GM19397 (cell line): ENCODE measurements around the gene CENPW.

ENCODE experiments used
- ATAC-seq: cut with Tn5 transposase; IDR thresholded peaks from one replicate; pipeline ENCODE4 v1.9.1; 2021; ENCODE audit warnings: mild to moderate bottlenecking, moderate library complexity; ENCODE audit not compliant: unreplicated experiment

CENPW gene

DNA sequence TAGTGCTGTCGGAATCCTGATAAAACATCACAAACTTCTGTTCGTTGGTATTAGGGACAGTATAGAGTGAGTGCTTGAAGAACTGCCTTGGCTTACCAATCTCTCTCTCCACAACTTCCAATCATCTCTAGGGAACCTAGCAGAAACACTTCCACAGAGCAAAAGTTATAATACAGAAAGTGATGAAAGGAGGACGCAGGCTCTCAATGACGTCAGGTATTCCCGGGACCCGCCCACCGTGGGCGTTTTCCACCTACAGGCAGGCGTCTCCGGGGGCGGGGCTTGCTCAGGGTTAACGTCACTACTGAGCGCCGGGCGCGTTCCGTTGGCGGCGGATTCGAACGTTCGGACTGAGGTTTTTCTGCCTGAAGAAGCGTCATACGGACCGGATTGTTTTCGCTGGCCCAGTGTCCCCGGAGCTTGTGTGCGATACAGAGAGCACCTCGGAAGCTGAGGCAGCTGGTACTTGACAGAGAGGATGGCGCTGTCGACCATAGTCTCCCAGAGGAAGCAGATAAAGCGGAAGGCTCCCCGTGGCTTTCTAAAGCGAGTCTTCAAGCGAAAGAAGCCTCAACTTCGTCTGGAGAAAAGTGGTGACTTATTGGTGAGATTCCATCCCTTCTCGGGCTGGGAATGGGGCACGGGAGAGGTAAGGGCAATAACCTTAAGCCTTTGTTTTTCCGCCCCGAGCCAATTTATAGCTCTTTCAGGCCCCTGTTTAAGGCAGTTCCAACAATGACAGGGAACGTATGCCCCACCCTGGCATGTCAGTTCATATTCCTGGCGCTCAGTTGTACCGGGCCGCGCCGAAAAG, at the start of gene CENPW:
Gene CENPW (plus strand): TSS at position 320 of the 814 bp plus-strand sequence. CDS start 159 bp downstream, at position 479.
- ATAC-seq, result peak; percentile 96

GRCh38 chr6:126293891-126294524, 45.9 kb upstream of the CENPW start:
- ATAC-seq, result no peak

DNA sequence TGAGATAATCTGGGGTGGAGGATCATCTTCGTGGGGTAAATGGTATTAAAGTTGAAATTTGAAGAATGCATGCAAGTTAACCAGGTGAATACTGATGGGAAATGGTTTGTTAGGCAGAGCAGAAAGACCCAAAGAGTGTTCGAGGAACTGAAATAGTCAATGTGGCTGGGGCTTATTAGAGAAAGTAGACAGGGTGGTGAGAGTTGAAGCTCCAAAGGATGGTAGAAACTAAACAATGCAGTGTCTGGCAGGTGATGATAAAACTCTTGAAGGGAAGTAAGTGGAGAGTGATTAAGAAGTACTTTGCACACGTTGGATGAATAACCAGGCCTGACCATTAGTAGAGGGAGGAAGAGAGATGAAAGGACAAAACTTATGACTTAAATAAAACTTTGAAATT, 39.8 kb upstream of the CENPW start:
- ATAC-seq, result no peak

DNA sequence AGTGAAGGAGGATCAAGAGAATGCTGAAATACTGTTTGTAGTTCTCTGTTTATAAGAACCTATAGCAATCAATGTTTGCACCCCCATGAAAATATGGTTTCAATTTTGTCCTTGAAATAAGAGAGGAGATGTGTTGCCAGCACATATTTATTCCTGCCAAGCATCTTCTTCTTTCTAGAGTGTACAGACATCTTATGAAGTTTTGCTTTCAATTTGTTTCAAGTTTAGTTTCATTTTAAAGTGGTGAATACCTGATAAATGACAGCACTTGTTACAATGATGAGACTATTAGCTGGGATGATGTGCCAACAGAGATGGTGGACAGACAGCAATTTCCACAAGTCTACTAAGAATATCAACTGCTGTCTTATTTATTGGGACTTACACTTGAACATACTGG, 39.2 kb upstream of the CENPW start:
- ATAC-seq, result no peak

DNA sequence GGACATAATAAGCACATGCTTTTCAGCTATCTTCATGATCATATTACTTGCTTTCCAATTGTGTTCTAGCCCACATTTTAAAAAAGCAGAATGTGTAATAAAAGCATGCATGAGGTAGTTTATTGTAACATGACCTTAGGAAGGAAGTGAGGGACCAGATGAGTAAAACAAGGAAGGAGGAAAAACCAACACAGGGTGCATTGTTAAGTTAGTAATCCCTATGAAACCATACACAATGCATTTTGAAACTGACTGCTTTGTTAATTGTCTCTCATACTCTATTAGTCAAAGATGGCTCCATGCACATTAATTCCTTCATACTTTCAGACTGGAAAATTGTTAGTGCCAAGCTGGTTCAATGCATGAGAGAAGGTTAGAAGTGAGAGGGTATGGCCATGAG, 37.7 kb upstream of the CENPW start:
- ATAC-seq, result no peak

GRCh38 chr6:126307849-126308248, 32.1 kb upstream of the CENPW start:
- no peak for ATAC-seq

- no peak for ATAC-seq
Measured at GRCh38 chr6:126308362-126308761, 31.6 kb upstream of the CENPW start.

DNA sequence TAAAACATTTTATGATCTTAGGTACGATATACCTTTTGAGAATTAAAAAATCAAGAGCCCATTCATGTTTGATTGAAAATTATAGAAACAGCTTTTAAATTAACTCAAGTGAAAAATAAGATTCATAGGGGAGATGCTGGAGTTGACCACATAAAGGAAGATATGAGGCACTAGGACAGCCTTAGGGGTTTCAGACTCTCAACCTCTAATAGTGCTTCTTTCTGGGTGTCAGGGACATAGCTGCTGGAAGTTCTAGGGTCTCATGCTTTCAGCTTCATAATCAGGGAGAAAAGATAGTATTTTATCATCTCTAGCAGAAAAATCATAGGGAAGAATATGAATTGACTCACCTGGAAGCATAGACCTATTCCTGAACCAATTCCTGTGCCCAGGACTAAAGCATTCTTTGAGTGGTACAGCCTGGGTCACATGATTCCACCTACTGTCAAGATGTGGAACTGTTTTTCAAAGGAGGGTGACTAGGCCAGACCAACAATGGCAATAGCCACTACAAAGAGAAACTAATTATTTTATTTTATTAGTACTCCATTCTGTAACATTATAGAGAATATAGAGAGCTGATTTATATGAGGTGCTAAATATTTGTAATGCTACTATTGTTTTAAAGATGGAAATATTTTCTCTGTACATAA, 27.8 kb upstream of the CENPW start:
- ATAC-seq, result peak; percentile 92

DNA sequence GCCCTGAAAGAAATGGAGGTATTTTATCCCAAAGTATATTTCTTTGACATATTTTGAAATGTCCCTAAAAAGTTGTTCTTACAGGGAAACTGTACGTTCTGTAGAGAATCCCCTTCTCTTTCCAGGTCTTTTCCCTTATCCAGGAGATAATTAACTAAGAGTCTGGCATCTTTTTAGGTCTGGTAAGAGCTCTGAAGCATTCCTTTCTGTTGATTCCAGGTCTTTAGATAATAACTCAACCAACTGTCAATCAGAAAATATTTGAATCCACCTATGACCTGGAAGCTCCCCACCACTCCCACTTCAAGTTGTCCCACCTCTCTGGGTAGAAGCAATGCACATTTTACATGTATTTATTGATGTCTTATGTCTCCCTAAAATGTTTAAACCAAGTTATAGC, 26.0 kb upstream of the CENPW start:
- no peak for ATAC-seq

GRCh38 chr6:126318797-126319196, 21.1 kb upstream of the CENPW start:
- no peak for ATAC-seq

GRCh38 chr6:126333729-126334128, 6.2 kb upstream of the CENPW start:
- ATAC-seq, result no peak

DNA sequence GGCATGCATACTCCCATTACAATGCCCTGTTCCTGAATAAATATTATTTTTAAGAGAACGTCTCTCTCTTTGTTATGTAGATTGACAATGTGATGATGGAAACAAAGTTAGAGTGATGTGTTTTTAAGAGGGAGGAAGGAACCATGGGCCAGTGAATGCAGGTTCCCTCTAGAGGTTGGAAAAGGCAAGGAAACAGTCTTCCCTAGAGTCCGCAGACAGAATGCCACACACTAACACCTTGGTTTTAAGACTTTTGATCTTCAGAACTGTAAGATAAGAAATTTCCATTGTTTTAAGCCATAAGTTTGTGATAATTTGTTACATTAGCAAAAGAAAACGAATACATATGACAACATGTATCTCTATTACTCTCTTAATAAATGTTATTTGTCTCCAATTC, 4.7 kb upstream of the CENPW start:
- no peak for ATAC-seq

GRCh38 chr6:126337323-126337722, 2.6 kb upstream of the CENPW start:
- ATAC-seq, result no peak

DNA sequence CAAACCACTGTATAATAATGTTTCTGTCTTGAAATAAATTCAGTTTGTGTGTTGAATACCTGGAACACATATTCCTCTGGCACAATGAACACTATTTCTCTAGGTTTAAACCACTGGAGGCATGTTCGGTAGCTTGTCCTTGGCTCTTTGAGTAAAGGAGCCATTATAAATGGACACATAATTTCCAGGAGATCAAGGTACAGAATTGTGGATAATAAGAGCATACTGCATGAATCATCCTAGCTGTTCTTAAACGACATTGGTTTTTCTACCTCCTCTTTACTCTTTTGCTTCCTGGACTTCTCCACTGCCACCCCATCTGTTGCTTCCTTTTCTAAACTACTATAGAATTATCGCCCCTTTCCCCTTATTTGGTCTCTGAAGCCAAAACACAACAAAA, 1.2 kb downstream of the CENPW start:
- no peak for ATAC-seq

DNA sequence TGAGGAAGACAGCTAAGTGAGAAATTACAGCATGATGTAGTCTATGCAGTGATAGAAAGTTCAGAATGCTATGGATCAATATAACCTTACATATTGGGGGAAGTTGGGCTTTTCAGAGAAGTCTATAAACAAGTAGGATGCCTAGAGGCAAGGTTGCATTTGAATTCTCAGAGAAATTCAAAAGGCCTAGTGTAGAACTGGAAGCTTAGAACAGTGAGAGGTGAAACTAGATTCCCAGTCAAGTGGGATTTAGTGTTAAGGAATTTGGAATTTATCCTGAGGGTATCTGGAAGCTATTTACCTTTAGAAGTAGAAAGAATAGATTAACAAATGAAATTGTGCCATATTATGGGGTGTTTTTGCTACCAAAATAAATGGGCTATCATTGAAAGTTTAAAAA, 4.3 kb downstream of the CENPW start:
- ATAC-seq, result no peak

GRCh38 chr6:126351960-126352359, 12.0 kb downstream of the CENPW start:
- no peak for ATAC-seq

- no peak for ATAC-seq
Measured at GRCh38 chr6:126352514-126352913, 12.6 kb downstream of the CENPW start.

DNA sequence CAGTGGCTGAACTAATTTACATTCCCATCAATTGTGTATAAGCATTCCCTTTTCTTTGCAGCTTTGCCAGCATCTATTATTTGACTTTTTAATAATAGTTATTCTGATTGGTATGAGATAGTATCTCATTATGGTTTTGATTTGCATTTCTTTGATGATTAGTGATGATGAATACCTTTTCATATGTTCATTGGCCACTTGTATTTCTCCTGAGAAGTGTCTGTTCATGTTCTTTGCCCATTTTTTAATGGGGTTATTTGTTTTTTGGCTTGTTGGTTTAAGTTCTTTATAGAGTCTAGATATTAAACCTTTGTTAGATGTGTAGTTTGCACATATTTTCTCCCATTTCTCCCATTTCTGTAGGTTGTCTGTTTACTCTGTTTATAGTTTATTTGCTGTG, 16.6 kb downstream of the CENPW start:
- ATAC-seq, result no peak

- ATAC-seq, result no peak
Measured at GRCh38 chr6:126359936-126360537, 20.1 kb downstream of the CENPW start.

DNA sequence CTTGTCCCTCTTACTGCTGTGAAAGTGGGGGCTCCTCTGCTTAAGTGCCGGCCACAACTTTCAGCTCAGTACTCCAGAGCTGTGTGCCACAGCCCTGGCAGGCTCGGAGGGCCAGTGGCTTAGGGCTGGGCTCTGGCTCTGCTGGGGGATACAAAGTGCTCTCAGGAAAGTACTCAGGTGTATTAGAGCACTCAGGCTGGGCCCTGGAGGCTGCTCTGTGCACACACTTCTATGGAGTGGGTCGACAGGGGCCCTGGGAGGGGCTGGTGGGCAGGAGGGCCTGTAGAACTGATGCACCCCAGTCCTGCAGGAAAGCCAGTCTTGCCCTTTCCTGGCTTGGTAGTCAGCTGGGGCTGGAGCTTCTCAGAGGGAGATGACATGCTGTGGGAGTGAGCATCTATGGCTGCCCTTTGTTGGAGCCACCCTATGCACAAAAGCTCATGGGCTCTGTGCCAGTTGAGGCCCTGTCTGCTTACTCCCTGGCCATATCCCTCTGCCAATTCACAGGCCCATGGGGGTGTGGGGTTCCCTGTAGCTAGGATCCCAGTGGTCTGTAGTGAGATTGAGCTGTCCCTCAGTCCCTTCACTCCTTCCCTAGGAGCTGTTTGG, 22.0 kb downstream of the CENPW start:
- ATAC-seq, result no peak

GRCh38 chr6:126367849-126368248, 27.9 kb downstream of the CENPW start:
- ATAC-seq, result no peak
